Adrenal gland (tissue), 5 donors: ENCODE results near the gene CPS1.

Experiments used
- POLR2A ChIP-seq, 2 donors: fragments of 450-650 bp; IDR thresholded peaks; one replicate each; pipeline ENCODE4 v1.6.1; 2017; ENCODE audit warnings: antibody characterized with exemption in 2 of 2, mild to moderate bottlenecking in 2 of 2, moderate library complexity in 1 of 2
- TF ChIP-seq, protein P1 (sequence below), 6 experiments: fragments of 450-650 bp in 4 of 6; fragments of 200-600 bp in 2 of 6; sonication (generic) in 1 of 6; IDR thresholded peaks; 1 replicate in 5 of 6; 2 replicates in 1 of 6; pipeline versions ENCODE4 v1.5.1 to v1.8.0; 2016 to 2021; ENCODE audit warnings: antibody characterized with exemption in 6 of 6, mild to moderate bottlenecking in 2 of 6, moderate library complexity in 1 of 6
- donor health status: DM: no; HTN: no; CAD: no.

DNA sequence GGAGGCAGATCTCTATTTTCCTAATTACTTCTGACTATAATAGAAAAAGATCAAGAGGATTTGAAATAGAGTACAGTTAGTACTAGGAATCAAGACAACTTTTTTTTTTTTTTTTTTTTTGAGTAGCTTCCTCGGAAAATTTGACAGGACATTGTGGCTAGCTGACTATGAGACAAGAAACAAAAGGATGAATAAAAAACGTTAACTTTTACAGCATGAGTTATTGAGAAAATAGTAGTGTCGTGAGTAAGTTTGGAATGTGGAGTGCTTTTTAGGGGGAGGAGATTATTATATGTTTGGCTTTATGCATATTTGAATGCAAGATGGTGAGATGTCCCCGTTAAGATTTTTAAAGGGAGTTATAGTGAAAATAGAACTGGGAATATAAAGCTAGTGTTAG is 27.7 kb upstream of the CPS1 start:
- TF ChIP-seq, protein P1, sequence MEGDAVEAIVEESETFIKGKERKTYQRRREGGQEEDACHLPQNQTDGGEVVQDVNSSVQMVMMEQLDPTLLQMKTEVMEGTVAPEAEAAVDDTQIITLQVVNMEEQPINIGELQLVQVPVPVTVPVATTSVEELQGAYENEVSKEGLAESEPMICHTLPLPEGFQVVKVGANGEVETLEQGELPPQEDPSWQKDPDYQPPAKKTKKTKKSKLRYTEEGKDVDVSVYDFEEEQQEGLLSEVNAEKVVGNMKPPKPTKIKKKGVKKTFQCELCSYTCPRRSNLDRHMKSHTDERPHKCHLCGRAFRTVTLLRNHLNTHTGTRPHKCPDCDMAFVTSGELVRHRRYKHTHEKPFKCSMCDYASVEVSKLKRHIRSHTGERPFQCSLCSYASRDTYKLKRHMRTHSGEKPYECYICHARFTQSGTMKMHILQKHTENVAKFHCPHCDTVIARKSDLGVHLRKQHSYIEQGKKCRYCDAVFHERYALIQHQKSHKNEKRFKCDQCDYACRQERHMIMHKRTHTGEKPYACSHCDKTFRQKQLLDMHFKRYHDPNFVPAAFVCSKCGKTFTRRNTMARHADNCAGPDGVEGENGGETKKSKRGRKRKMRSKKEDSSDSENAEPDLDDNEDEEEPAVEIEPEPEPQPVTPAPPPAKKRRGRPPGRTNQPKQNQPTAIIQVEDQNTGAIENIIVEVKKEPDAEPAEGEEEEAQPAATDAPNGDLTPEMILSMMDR (IDR thresholded peaks at IDR 0.05), result no peak
- TF ChIP-seq POLR2A (IDR thresholded peaks at IDR 0.05), result no peak
